Measurements from ENCODE around the gene KRT222.
A peak's percentile ranks its signal among the peaks of the same experiment; 100 is the strongest.

The KRT222 gene

GRCh38 chr17:40618754-40619625 lies 46.0 kb downstream of the KRT222 start:
- Histone ChIP-seq H3F3A (ENCODE audit: insufficient read depth, low read length) (peaks cover 12% of the 10 kb centered on the region), H3K4me3 (ENCODE audit: low read length) (no peak overlapping the region), H2AFZ (ENCODE audit: low read length) (peak overlapping the region; percentile 59), H3K9ac (ENCODE audit: low read length) (peak overlapping the region; percentile 15; the same call in 1 of the 2 replicates), H3K9me2 (replicated peaks; ENCODE audit: insufficient read depth, low read length) (no peaks in the 10 kb centered on the region), H3K27me3 (replicated peaks; ENCODE audit: insufficient read depth, low read length) (no peaks in the 10 kb centered on the region), H3K4me2 (ENCODE audit: low read depth, low read length) (peak overlapping the region; percentile 58; the same call in 1 of the 2 replicates), H3K79me2 (ENCODE audit: low read length) (no peaks in the 10 kb centered on the region), H3K36me3 (replicated peaks; ENCODE audit: insufficient read depth, low read length) (no peaks in the 10 kb centered on the region), H3K27ac (ENCODE audit: low read length) (no peak overlapping the region), H4K20me1 (ENCODE audit: insufficient read depth, low read length) (no peaks in the 10 kb centered on the region), H3K9me3 (replicated peaks; ENCODE audit: insufficient read depth, low read length) (no peaks in the 10 kb centered on the region), H3K4me1 (ENCODE audit: low read length) (peaks cover 41% of the 10 kb centered on the region)
- DNase-seq: no peak
- TF ChIP-seq CTCF (IDR thresholded peaks at IDR 0.05; ENCODE audit: low read length) (no peak), EZH2 (optimal IDR thresholded peaks at IDR 0.05; ENCODE audit: low read depth, low read length) (no peak), EZH2phosphoT487 (IDR thresholded peaks at IDR 0.05; ENCODE audit: low read length) (no peak)

DNA sequence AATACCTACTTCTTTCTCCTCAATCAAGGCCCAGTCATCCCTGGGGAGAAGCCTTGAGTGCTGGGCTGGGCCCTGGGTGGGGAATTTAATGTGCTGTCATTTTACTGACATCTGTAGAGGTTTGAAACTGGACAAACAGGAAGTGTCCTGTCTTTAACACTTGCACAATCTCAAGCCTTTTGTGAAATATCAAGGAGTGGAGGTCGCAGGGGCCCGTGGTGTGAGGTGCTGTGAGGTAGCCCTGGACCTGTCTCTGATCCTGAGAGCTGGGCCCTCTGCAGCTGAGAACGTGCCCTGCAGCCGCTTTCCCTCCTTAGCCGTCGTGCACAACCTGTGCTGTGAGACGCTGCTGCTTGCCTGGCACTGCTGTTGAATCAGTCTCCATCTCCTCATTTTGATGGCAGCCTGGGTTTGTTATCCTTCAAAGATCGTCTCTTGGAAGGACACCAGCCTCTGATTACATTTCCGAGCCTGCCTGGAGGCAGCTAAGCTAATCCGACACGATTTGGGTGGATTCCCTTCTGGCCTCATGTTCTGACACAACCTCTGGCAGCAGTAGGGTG lies 47.2 kb downstream of the KRT222 start:
- TF ChIP-seq CTCF (IDR thresholded peaks at IDR 0.05; ENCODE audit: low read length) (no peak), EZH2 (optimal IDR thresholded peaks at IDR 0.05; ENCODE audit: low read depth, low read length) (no peak), EZH2phosphoT487 (IDR thresholded peaks at IDR 0.05; ENCODE audit: low read length) (no peak)
- no peak for DNase-seq
- Histone ChIP-seq H3K9me3 (replicated peaks; ENCODE audit: insufficient read depth, low read length) (no peaks in the 10 kb centered on the region), H3K9me2 (replicated peaks; ENCODE audit: insufficient read depth, low read length) (no peaks in the 10 kb centered on the region), H3K4me3 (ENCODE audit: low read length) (no peak overlapping the region), H3K4me1 (ENCODE audit: low read length) (peaks cover 31% of the 10 kb centered on the region), H3K27me3 (replicated peaks; ENCODE audit: insufficient read depth, low read length) (no peaks in the 10 kb centered on the region), H3K27ac (ENCODE audit: low read length) (no peak overlapping the region), H3K4me2 (ENCODE audit: low read depth, low read length) (no peak overlapping the region), H3K36me3 (replicated peaks; ENCODE audit: insufficient read depth, low read length) (no peaks in the 10 kb centered on the region), H4K20me1 (ENCODE audit: insufficient read depth, low read length) (no peaks in the 10 kb centered on the region), H2AFZ (ENCODE audit: low read length) (no peak overlapping the region), H3K9ac (ENCODE audit: low read length) (no peak overlapping the region), H3F3A (ENCODE audit: insufficient read depth, low read length) (peaks cover 12% of the 10 kb centered on the region), H3K79me2 (ENCODE audit: low read length) (no peaks in the 10 kb centered on the region)

- Histone ChIP-seq H3K79me2 (ENCODE audit: low read length) (no peaks in the 10 kb centered on the region), H3K4me3 (ENCODE audit: low read length) (no peak overlapping the region), H3K27me3 (replicated peaks; ENCODE audit: insufficient read depth, low read length) (no peaks in the 10 kb centered on the region), H3K36me3 (replicated peaks; ENCODE audit: insufficient read depth, low read length) (no peaks in the 10 kb centered on the region), H3K4me1 (ENCODE audit: low read length) (peaks cover 26% of the 10 kb centered on the region), H4K20me1 (ENCODE audit: insufficient read depth, low read length) (no peaks in the 10 kb centered on the region), H3K9ac (ENCODE audit: low read length) (no peak overlapping the region), H2AFZ (ENCODE audit: low read length) (no peak overlapping the region), H3K4me2 (ENCODE audit: low read depth, low read length) (no peak overlapping the region), H3F3A (ENCODE audit: insufficient read depth, low read length) (peaks cover 12% of the 10 kb centered on the region), H3K27ac (ENCODE audit: low read length) (no peak overlapping the region), H3K9me3 (replicated peaks; ENCODE audit: insufficient read depth, low read length) (no peaks in the 10 kb centered on the region), H3K9me2 (replicated peaks; ENCODE audit: insufficient read depth, low read length) (no peaks in the 10 kb centered on the region)
- TF ChIP-seq EZH2phosphoT487 (IDR thresholded peaks at IDR 0.05; ENCODE audit: low read length): no peak
- no peak for TF ChIP-seq EZH2 (optimal IDR thresholded peaks at IDR 0.05; ENCODE audit: low read depth, low read length)
- TF ChIP-seq CTCF (IDR thresholded peaks at IDR 0.05; ENCODE audit: low read length): no peak
- DNase-seq: no peak
These were observed 48.4 kb downstream of the KRT222 start for GRCh38 chr17:40616592-40616991.

Data from MM.1S (cell line).